CD4-positive, alpha-beta T cell (primary cell): ENCODE results near the gene PLCG2. TPM values are rescaled to one million over a fixed set of nuclear protein-coding genes. Genes with fewer than 3 reads are reported as not detected.

Experiments used
- ATAC-seq: fragments of 200-7000 bp; cut with Tn5 transposase; one replicate; pipeline ENCODE4 v1.10.0; 2022; ENCODE audit warnings: mild to moderate bottlenecking; ENCODE audit not compliant: poor library complexity
- CTCF ChIA-PET: fragments of 350-600 bp; sonication (Branson Sonifier 250); formaldehyde crosslinking; loops from one replicate; lab custom pipeline; 2021; ENCODE audit warnings: antibody characterized with exemption, inconsistent platforms; lab: Charles Lee
- POLR2A ChIA-PET: fragments of 350-600 bp; sonication (Branson Sonifier 250); formaldehyde crosslinking; loops from one replicate; lab custom pipeline; 2021; ENCODE audit warnings: antibody characterized with exemption, inconsistent platforms; lab: Charles Lee
- DNase-seq, 14 experiments: peaks; one replicate each; pipeline ENCODE4 v3.0.0-alpha.2; 2013 to 2020; ENCODE audit warnings: mixed read lengths in 2 of 14
- H3K27ac ChIP-seq, 2 donors: one replicate each; pipeline versions ENCODE4 v1.5.1 to v1.7.0; 2013; ENCODE audit warnings: low read length in 2 of 2, low read depth in 1 of 2, mild to moderate bottlenecking in 1 of 2
- H3K27me3 ChIP-seq, 2 experiments: 1 replicate in 1 of 2; 2 replicates in 1 of 2; pipeline versions ENCODE4 v1.6.1 to v1.7.0; 2013; ENCODE audit warnings: low read length in 2 of 2, control low read depth in 1 of 2, mild to moderate bottlenecking in 1 of 2, moderate library complexity in 1 of 2; ENCODE audit not compliant: insufficient read depth in 2 of 2, control insufficient read depth in 1 of 2
- H3K36me3 ChIP-seq: one replicate; pipeline ENCODE4 v1.6.1; 2013; ENCODE audit warnings: low read length, control low read depth; ENCODE audit not compliant: insufficient read depth
- H3K4me1 ChIP-seq: one replicate; pipeline ENCODE4 v1.6.1; 2013; ENCODE audit warnings: low read length, control low read depth; ENCODE audit not compliant: insufficient read depth
- H3K4me3 ChIP-seq: one replicate; pipeline ENCODE4 v1.5.1; 2013; ENCODE audit warnings: mild to moderate bottlenecking, low read length, moderate library complexity
- H3K9me3 ChIP-seq, 2 experiments: 1 replicate in 1 of 2; 2 replicates in 1 of 2; pipeline versions ENCODE4 v1.6.1 to v1.7.0; 2013; ENCODE audit warnings: low read length in 2 of 2, mild to moderate bottlenecking in 2 of 2, control low read depth in 1 of 2, moderate library complexity in 1 of 2; ENCODE audit not compliant: control insufficient read depth in 1 of 2, insufficient read depth in 1 of 2
- H3K27ac Mint-ChIP-seq: one replicate; pipeline ENCODE4 v1.8.0; 2020; ENCODE audit warnings: mixed read lengths
- H3K27me3 Mint-ChIP-seq: one replicate; pipeline ENCODE4 v1.8.0; 2021; ENCODE audit warnings: mixed read lengths
- H3K36me3 Mint-ChIP-seq: one replicate; pipeline ENCODE4 v1.8.0; 2021; ENCODE audit warnings: low read depth, mixed read lengths
- H3K4me1 Mint-ChIP-seq: one replicate; pipeline ENCODE4 v1.8.0; 2021; ENCODE audit warnings: low read depth, mixed read lengths
- H3K4me3 Mint-ChIP-seq: one replicate; pipeline ENCODE4 v1.8.0; 2020; ENCODE audit warnings: mild to moderate bottlenecking, mixed read lengths
- H3K9me3 Mint-ChIP-seq: one replicate; pipeline ENCODE4 v1.8.0; 2020; ENCODE audit warnings: mixed read lengths
- CTCF ChIP-seq: fragments of 200-600 bp; IDR thresholded peaks from one replicate; pipeline ENCODE4 v1.8.0; 2022; ENCODE audit warnings: antibody characterized with exemption, mild to moderate bottlenecking
- intact Hi-C, 2 experiments: fragments of 100-400 bp; cut with DNase I in 1 of 2; cut with micrococcal nuclease in 1 of 2; formaldehyde crosslinking; loops; one replicate each; pipeline versions ENCODE4 v1.15.1 to v1.9.0; 2023 to 2025; cut with DNase I, micrococcal nuclease
- total RNA-seq, 174 experiments: library from RNA in 2 of 174; stranded (reverse) in 2 of 174; gene quantifications; one replicate each; pipeline ENCODE4 v1.2.3 and lab custom pipeline; 2021 to 2026

PLCG2 gene
- total RNA-seq, 2 experiments from 2014 or later, result 0.92 to 1.5 TPM

- POLR2A ChIA-PET, result no interaction called here
Measured at GRCh38 chr16:81908466-81909262, 129.6 kb downstream of the PLCG2 start.

GRCh38 chr16:81910366-81910885 is 131.3 kb downstream of the PLCG2 start:
- no peaks in the 10 kb centered on the region for H3K27me3 Mint-ChIP-seq
- no peak overlapping the region for H3K4me3 Mint-ChIP-seq
- Histone ChIP-seq H3K4me1 (no peaks in the 10 kb centered on the region), H3K36me3 (no peaks in the 10 kb centered on the region), H3K27ac (no peak overlapping the region), H3K4me3 (no peak overlapping the region), H3K27me3 (no peaks in the 10 kb centered on the region), H3K9me3 (peaks cover 0 to 4% of the 10 kb centered on the region in 2 experiments)
- intact Hi-C loops, result no loop called here
- TF ChIP-seq CTCF, result no peak
- H3K27ac Mint-ChIP-seq, result no peak overlapping the region
- ATAC-seq (no peak), DNase-seq (no peak)
- no peaks in the 10 kb centered on the region for H3K36me3 Mint-ChIP-seq
- H3K4me1 Mint-ChIP-seq, result no peaks in the 10 kb centered on the region
- CTCF ChIA-PET, result interaction anchor here (1.0 kb wide), 1 partner anchor 9 kb away, joined by 3 read pairs; no protein-coding TSS in a partner anchor
- no peaks in the 10 kb centered on the region for H3K9me3 Mint-ChIP-seq
- POLR2A ChIA-PET, result no interaction called here

More at GRCh38 chr16:81908466-81909262, 129.6 kb downstream of the PLCG2 start:
- intact Hi-C loops, result no loop called here
- Mint-ChIP-seq H3K4me3 (no peak overlapping the region), H3K4me1 (no peaks in the 10 kb centered on the region), H3K36me3 (no peaks in the 10 kb centered on the region), H3K27ac (no peak overlapping the region), H3K27me3 (no peaks in the 10 kb centered on the region), H3K9me3 (no peaks in the 10 kb centered on the region)
- CTCF ChIA-PET, result no interaction called here
- Histone ChIP-seq H3K36me3 (no peaks in the 10 kb centered on the region), H3K4me1 (no peaks in the 10 kb centered on the region), H3K27ac (no peak overlapping the region), H3K27me3 (no peaks in the 10 kb centered on the region), H3K9me3 (peaks cover 0 to 4% of the 10 kb centered on the region in 2 experiments), H3K4me3 (no peak overlapping the region)
- no peak for TF ChIP-seq CTCF
- no peak for DNase-seq
- no peak for ATAC-seq

- ChIA-PET CTCF (no interaction called here), POLR2A (no interaction called here)
- intact Hi-C loops, result no loop called here
- Histone ChIP-seq H3K36me3 (no peaks in the 10 kb centered on the region), H3K27ac (no peak overlapping the region), H3K4me3 (no peak overlapping the region), H3K27me3 (no peaks in the 10 kb centered on the region), H3K9me3 (peaks cover 0 to 4% of the 10 kb centered on the region in 2 experiments), H3K4me1 (no peaks in the 10 kb centered on the region)
- Mint-ChIP-seq H3K36me3 (no peaks in the 10 kb centered on the region), H3K27ac (no peak overlapping the region), H3K9me3 (no peaks in the 10 kb centered on the region), H3K4me1 (no peaks in the 10 kb centered on the region), H3K4me3 (no peak overlapping the region), H3K27me3 (no peaks in the 10 kb centered on the region)
- TF ChIP-seq CTCF, result no peak
- ATAC-seq (no peak), DNase-seq (no peak)
Measured at GRCh38 chr16:81912395-81912794, 133.3 kb downstream of the PLCG2 start.
